UCSD-AML1 (cell line): Measurements from ENCODE around the gene GLYATL1.

Source experiments
- DNase-seq: peaks from one replicate; lab custom pipeline; 2025; ENCODE audit not compliant: unreplicated experiment; lab: John Stamatoyannopoulos, UW

Gene GLYATL1

DNA sequence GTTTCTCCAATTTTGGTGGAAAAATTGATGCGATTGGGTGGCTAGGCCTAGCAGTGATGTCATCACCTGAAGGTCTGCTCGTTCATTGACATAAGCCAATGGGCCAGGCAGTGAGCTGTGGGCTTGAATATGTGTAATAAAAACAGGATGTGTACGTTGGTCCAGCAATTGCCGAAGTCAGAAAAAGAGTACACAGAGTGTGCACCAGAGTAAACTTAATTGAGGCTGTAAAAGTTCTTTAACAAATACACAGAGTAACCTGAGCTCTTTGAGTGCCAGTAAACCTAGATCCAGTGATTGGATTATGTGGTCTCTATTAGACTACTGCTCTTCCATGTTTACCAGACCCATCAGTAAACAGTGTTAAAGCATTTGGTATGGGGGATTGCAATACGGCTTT, 13.0 kb upstream of the GLYATL1 start:
- no peak for DNase-seq

- no peak for DNase-seq
These were observed 12.6 kb upstream of the GLYATL1 start for GRCh38 chr11:58926695-58927094.

DNA sequence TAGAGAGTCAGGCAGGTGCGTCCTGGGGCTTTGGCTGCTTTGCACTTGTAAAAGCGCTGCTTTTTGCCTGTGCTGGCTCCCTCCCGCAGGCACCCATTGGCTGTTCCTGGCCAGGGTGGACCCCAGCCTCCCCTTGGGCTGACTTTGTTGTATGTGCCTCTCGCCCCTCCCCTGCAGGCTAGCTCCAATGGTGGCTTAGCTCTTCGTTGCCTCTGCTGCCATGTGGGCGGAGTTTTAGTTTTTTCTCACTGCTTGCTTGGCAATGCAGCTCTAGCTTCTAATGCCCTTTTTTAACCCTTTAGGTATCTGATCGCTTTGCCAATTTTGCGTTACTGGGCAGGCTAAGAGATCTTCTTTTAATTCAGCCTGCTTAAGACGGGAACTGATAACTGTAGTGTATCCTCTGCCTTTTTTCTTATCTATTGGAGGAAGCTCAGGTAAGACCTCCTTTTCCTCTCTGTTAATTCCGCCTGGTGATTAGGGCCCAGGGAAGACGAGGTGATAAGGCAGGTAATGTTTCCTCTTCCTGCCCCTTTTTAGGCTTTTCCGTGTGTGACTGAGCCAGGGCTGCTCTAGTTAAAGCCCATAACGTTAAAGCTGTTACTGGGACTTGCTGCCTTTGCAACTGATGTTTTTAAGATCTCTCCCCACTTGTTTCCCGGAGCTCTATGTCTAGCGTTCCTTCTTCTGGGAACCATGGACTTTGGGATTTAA, 11.7 kb upstream of the GLYATL1 start:
- DNase-seq: no peak

DNA sequence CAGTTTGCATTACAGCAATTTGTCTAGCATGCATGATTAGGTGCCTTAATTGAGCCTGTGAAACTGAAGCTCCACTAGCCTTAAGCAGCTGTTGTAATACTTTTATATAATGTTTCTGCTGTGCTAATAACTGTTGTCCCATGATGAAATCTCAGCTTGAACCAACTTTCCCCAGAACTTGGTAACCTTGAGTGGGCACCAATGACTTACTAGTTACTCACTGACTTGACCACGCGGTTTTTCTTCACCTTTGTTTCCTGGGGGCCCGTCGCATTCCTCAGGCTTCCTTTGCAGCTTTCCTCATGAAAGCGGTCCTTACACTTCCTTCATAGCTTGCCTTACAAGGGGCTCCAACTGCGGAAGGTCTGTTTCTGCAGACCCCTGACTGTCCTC, 11.2 kb upstream of the GLYATL1 start:
- no peak for DNase-seq

- DNase-seq: no peak
These were observed 10.6 kb upstream of the GLYATL1 start for GRCh38 chr11:58928691-58929090.

DNA sequence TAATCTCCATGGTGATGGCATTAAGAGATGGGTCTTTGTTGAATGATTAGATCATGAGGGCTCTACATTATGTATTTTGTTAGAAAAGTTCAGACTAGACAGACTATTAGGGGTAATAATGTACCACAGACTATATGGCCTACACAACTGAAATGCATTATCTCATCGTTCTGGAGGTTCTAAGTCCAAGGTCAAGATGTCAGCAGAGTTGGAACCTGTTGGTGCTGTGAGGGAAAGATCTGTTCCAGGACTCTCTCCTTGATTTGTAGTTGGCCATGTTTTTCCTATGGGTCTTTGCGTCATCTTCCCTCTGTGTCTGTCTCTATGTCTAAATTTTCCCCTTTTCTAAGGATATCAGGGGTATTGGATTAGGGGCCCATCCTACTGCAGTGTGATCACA, 8.4 kb upstream of the GLYATL1 start:
- DNase-seq: no peak

DNA sequence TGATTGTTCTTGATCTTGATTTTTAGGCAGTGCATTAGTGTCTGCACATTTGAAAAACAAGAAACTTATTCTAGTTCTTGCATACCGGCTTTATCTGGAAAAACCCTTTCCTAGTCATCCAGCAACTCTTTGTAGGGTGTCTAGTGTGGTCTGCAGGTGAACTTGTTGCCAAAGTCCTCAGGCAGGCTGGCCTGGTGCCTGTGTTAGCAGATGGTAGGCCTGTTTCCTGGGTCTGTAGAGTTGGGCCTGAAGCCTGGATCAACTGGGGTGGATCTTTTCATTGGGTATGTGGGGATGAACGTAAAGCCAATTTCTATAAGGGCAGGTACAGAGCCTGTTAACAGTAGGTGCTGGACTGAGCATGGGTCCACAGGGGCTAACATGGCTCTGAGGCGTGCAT, 5.6 kb upstream of the GLYATL1 start:
- DNase-seq: no peak

DNA sequence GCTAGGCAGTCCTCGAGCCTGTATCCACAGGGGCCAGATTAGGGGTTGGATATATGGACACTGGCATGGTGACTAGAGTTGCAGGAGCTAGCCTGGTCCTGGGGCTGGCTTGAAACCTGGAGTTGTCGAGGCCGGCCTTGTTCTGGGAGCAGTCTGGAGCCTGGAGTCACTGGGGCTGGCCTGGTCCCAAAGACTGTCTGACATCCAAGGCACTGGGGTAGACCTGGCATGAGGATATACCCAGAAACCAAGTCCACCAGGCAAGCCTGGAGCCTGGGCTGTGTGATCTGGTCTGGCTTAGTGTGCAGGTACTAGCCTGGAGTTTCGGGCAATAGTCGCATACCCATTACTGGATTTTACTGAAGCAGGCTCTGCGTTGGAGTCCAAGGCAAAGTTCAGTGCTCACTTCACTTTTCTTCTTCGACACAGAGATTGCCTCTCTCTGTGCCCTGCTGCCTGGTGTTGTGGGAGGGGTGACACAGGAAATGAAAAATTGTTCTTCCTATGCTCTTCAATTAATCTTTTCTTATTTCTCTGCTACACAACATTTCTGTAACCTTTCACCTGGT, 4.3 kb upstream of the GLYATL1 start:
- DNase-seq: no peak

GRCh38 chr11:58938398-58938797, 890 bp upstream of the GLYATL1 start:
- no peak for DNase-seq

GRCh38 chr11:58940028-58940427, 740 bp downstream of the GLYATL1 start:
- DNase-seq: no peak

DNA sequence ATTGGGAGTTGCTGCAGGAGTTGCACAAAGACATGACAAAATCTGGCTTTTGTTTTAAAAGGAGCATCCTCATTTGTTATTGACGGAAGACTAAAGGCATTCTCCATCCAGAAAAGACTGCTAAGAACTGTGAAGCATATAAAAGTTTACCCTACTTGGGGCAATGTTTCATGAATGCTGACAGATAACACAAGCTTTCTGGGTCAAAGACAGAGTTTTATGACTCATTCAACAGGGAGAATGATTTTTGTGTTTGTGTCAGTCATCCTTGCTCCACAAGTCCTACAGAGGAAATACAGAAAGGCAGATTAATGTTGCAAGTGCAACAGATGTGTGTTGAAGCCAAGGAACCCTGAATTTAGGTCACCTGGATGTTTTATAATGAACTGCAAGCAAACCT, 2.5 kb downstream of the GLYATL1 start:
- no peak for DNase-seq

GRCh38 chr11:58945663-58946062, 6.4 kb downstream of the GLYATL1 start:
- DNase-seq: no peak

DNA sequence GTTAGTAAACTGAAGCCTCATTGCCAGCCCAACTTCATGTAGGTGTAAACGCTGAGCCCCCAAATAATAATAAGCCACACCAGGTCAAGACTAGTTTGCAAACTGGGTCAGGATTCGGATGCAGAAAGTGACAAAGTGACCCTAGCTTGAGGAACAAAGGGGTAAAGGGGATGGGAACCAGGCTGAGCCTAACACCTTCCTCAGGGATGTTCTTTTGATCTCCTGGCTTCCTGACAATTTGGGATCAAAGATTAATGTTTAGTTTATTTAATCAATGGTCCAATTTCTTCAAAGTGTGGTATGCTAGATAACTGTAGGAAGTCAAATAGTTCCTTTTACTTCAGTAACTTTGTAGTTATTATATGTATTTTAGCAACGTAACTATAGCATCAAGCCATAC, 9.9 kb downstream of the GLYATL1 start:
- DNase-seq: no peak

- no peak for DNase-seq
These were observed 18.6 kb downstream of the GLYATL1 start for GRCh38 chr11:58957922-58958321.

DNA sequence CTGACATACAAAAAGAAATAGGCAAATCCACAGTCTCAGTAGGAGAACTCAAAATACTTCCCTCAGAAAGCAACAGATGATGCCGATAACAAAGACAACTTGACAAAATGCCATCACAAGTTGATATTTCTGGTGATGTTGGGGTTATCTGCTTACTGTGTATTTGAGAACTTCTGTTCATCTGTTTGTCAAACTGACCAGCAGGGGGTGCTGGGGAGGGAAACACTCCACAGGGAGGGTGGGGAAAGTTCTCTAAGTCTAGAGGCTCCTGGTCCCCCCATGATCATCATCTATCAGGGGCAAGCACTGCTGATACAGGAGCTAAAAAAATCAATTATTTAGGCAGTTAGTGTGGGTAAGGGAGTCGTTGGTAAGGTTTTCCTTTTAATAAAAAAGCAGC, 19.2 kb downstream of the GLYATL1 start:
- peak; percentile 31 for DNase-seq

DNA sequence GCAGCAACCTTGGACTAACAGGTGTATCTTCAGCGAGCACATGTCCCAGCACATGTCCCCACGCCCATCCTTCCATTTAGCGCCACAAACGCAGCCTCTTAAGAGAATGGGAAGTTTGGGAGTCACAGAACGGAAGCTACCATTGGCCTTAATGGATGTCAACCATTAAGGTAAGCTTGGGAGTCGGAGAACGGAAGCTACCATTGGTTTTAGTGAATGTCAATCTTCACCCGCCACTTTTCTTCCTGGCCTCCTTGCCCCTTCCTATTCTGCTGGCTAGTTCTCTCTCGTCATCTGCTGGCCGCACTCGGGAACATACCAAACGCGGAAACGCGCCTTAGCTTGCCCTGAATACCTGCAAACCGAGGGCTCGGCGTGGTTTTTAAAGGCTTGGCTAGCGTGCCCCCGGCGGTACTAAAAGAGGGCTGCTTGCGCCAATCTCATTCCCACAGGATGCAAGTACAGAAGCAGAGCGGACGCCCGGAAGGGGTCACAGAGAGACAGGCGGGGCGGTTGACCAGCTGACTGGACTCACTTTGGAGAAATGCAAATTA, 24.3 kb downstream of the GLYATL1 start:
- no peak for DNase-seq

- DNase-seq: no peak
These were observed 26.1 kb downstream of the GLYATL1 start for GRCh38 chr11:58965246-58965985.

GRCh38 chr11:58968251-58968711, 29.0 kb downstream of the GLYATL1 start:
- no peak for DNase-seq

GRCh38 chr11:58977470-58977869, 38.2 kb downstream of the GLYATL1 start:
- DNase-seq: no peak

- DNase-seq: no peak
These were observed 39.9 kb downstream of the GLYATL1 start for GRCh38 chr11:58979222-58979621.

- no peak for DNase-seq
These were observed 41.0 kb downstream of the GLYATL1 start for GRCh38 chr11:58980159-58980843.
